HG03571 (cell line): ENCODE results near the gene MCC.

Experiments used
- ATAC-seq: cut with Tn5 transposase; IDR thresholded peaks from one replicate; pipeline ENCODE4 v1.9.1; 2021; ENCODE audit not compliant: unreplicated experiment

MCC gene

GRCh38 chr5:113017881-113018635 lies 470.2 kb downstream of the MCC start:
- no peak for ATAC-seq

- no peak for ATAC-seq
These were observed 482.8 kb downstream of the MCC start for GRCh38 chr5:113005454-113005853.

- ATAC-seq = no peak
These were observed 484.5 kb downstream of the MCC start for GRCh38 chr5:113003763-113004162.

- no peak for ATAC-seq
These were observed 485.8 kb downstream of the MCC start for GRCh38 chr5:113002423-113002822.

- no peak for ATAC-seq
These were observed 487.8 kb downstream of the MCC start for GRCh38 chr5:113000466-113000865.

- no peak for ATAC-seq
These were observed 490.0 kb downstream of the MCC start for GRCh38 chr5:112998296-112998695.

GRCh38 chr5:112996830-112997374 lies 491.4 kb downstream of the MCC start:
- ATAC-seq = no peak

- ATAC-seq = peak; percentile 74
These were observed 492.3 kb downstream of the MCC start for GRCh38 chr5:112995764-112996618.

GRCh38 chr5:112986224-112986623 lies 502.0 kb downstream of the MCC start:
- ATAC-seq = no peak

- no peak for ATAC-seq
These were observed 504.9 kb downstream of the MCC start for GRCh38 chr5:112983363-112983762.

GRCh38 chr5:112979723-112980122 lies 508.5 kb downstream of the MCC start:
- no peak for ATAC-seq

- ATAC-seq = no peak
These were observed 509.4 kb downstream of the MCC start for GRCh38 chr5:112978836-112979235.

- ATAC-seq = no peak
These were observed 510.8 kb downstream of the MCC start for GRCh38 chr5:112977440-112977861.

- ATAC-seq = peak; percentile 98
These were observed 511.6 kb downstream of the MCC start, which contains the start of gene DCP2 for GRCh38 chr5:112976432-112977309. DCP2 (plus strand) TSS chr5:112976798; CDS start chr5:112976934, 136 bp downstream.

- peak; percentile 12 for ATAC-seq
These were observed 512.4 kb downstream of the MCC start for GRCh38 chr5:112975721-112976431.

GRCh38 chr5:112974901-112975300 lies 513.4 kb downstream of the MCC start:
- ATAC-seq = no peak

GRCh38 chr5:112973904-112974303 lies 514.3 kb downstream of the MCC start:
- no peak for ATAC-seq

- ATAC-seq = no peak
These were observed 515.2 kb downstream of the MCC start for GRCh38 chr5:112973036-112973435.
